Measurements from ENCODE around the gene RHOC. TPM values are rescaled to one million over a fixed set of nuclear protein-coding genes. Genes with fewer than 3 reads are reported as not detected.
"Not testable (repeated sequence)": the region's sequence is repeated elsewhere in the genome, so short reads cannot be mapped to it uniquely, and the experiment has no call there.

RHOC gene
- total and polyA plus RNA-seq, 2 donors (not counting 1 experiment from before 2014, with no cell fraction given): 21.0 to 28.3 TPM

- intact Hi-C loops (cut with micrococcal nuclease); H3K27ac Mint-ChIP-seq; H3K4me3 Mint-ChIP-seq; H3K4me3 ChIP-seq (ENCODE audit: control extremely low read depth in 1 of 5, extremely low read depth in 1 of 5, insufficient read depth in 1 of 5, low read depth in 2 of 5, low read length in 4 of 5); H3K79me2 ChIP-seq (ENCODE audit: control insufficient read depth, insufficient read depth, low read length); H3K4me1 Mint-ChIP-seq; H4K20me1 ChIP-seq (ENCODE audit: control insufficient read depth, insufficient read depth, low read length, poor library complexity, severe bottlenecking); H3K9me3 ChIP-seq (ENCODE audit: control extremely low read depth in 1 of 3, control insufficient read depth in 2 of 3, insufficient read depth in 1 of 3, low read length in 2 of 3); POLR2A ChIA-PET; H3K4me2 ChIP-seq (replicated peaks; ENCODE audit: low read depth, low read length, poor library complexity, severe bottlenecking); H3K36me3 ChIP-seq (replicated peaks in 1 of 2; ENCODE audit: control extremely low read depth in 1 of 2, control insufficient read depth in 1 of 2, extremely low read depth in 1 of 2, insufficient read depth in 2 of 2, low read length in 1 of 2); H3K9ac ChIP-seq (ENCODE audit: low read length); H3K27ac ChIP-seq (ENCODE audit: low read length in 2 of 2); H3K27me3 Mint-ChIP-seq; H3K4me1 ChIP-seq (ENCODE audit: control insufficient read depth in 2 of 2, insufficient read depth in 2 of 2, low read length in 2 of 2); DNase-seq; H2AFZ ChIP-seq (ENCODE audit: insufficient read depth, low read depth, low read length, poor library complexity, severe bottlenecking); H3K9me3 Mint-ChIP-seq (ENCODE audit: insufficient read depth); H3K27me3 ChIP-seq (replicated peaks in 1 of 4; ENCODE audit: control extremely low read depth in 1 of 4, control insufficient read depth in 3 of 4, insufficient read depth in 4 of 4, low read length in 3 of 4); ATAC-seq (ENCODE audit: low read depth): not testable (repeated sequence)
- 94% methylated on average over 16 of the region's 33 CpGs for WGBS (ENCODE audit: insufficient coverage)
- CTCF ChIA-PET: interaction anchor here (2.6 kb wide), 1 partner anchor 9 kb away, joined by 8 read pairs; a partner anchor contains a TSS
These were observed 21.5 kb upstream of the RHOC start for GRCh38 chr1:112728306-112728971.

GRCh38 chr1:112727716-112728115 lies 20.8 kb upstream of the RHOC start:
- Mint-ChIP-seq H3K4me1 (peaks cover 11% of the 10 kb centered on the region), H3K4me3 (no peak overlapping the region), H3K27me3 (peaks cover 10% of the 10 kb centered on the region), H3K9me3 (ENCODE audit: insufficient read depth) (no peaks in the 10 kb centered on the region), H3K27ac (no peak overlapping the region)
- no peaks in the 10 kb centered on the region for H4K20me1 ChIP-seq (ENCODE audit: control insufficient read depth, insufficient read depth, low read length, poor library complexity, severe bottlenecking)
- no peak overlapping the region for H3K27ac ChIP-seq (ENCODE audit: low read length in 2 of 2)
- ATAC-seq (ENCODE audit: low read depth) (no peak), DNase-seq (no peak)
- 60% methylated on average over 1 of the region's 2 CpGs for WGBS (ENCODE audit: insufficient coverage)
- no peak for TF ChIP-seq EZH2 (IDR thresholded peaks at IDR 0.05; ENCODE audit: borderline replicate concordance, insufficient read depth, low read depth, low read length, poor library complexity, severe bottlenecking)
- TF ChIP-seq CTCF (IDR thresholded peaks at IDR 0.05): no peak
- H3K9ac ChIP-seq (ENCODE audit: low read length): no peak overlapping the region
- no peak overlapping the region for H2AFZ ChIP-seq (ENCODE audit: insufficient read depth, low read depth, low read length, poor library complexity, severe bottlenecking)
- no peak overlapping the region for H3K4me3 ChIP-seq (ENCODE audit: control extremely low read depth in 1 of 5, extremely low read depth in 1 of 5, insufficient read depth in 1 of 5, low read depth in 2 of 5, low read length in 4 of 5)
- no peaks in the 10 kb centered on the region for H3K79me2 ChIP-seq (ENCODE audit: control insufficient read depth, insufficient read depth, low read length)
- CTCF ChIA-PET: no interaction called here
- no peak overlapping the region for H3K4me2 ChIP-seq (replicated peaks; ENCODE audit: low read depth, low read length, poor library complexity, severe bottlenecking)
- no peaks in the 10 kb centered on the region for H3K9me3 ChIP-seq (ENCODE audit: control extremely low read depth in 1 of 3, control insufficient read depth in 2 of 3, insufficient read depth in 1 of 3, low read length in 2 of 3)
- POLR2A ChIA-PET: no interaction called here
- intact Hi-C loops (cut with micrococcal nuclease): no loop called here
- peaks cover 0 to 4% (median 2%) of the 10 kb centered on the region in 4 experiments for H3K27me3 ChIP-seq (replicated peaks in 1 of 4; ENCODE audit: control extremely low read depth in 1 of 4, control insufficient read depth in 3 of 4, insufficient read depth in 4 of 4, low read length in 3 of 4)
- no peaks in the 10 kb centered on the region for H3K36me3 ChIP-seq (replicated peaks in 1 of 2; ENCODE audit: control extremely low read depth in 1 of 2, control insufficient read depth in 1 of 2, extremely low read depth in 1 of 2, insufficient read depth in 2 of 2, low read length in 1 of 2)
- H3K4me1 ChIP-seq (ENCODE audit: control insufficient read depth in 2 of 2, insufficient read depth in 2 of 2, low read length in 2 of 2): peaks cover 4 to 10% of the 10 kb centered on the region in 2 donors

GRCh38 chr1:112724240-112724639 lies 17.3 kb upstream of the RHOC start:
- H3K4me3 ChIP-seq (ENCODE audit: control extremely low read depth in 1 of 5, extremely low read depth in 1 of 5, insufficient read depth in 1 of 5, low read depth in 2 of 5, low read length in 4 of 5); H3K4me1 Mint-ChIP-seq; H3K79me2 ChIP-seq (ENCODE audit: control insufficient read depth, insufficient read depth, low read length); H3K4me3 Mint-ChIP-seq; H3K9ac ChIP-seq (ENCODE audit: low read length); H3K9me3 ChIP-seq (ENCODE audit: control extremely low read depth in 1 of 3, control insufficient read depth in 2 of 3, insufficient read depth in 1 of 3, low read length in 2 of 3); H3K4me2 ChIP-seq (replicated peaks; ENCODE audit: low read depth, low read length, poor library complexity, severe bottlenecking); H3K36me3 ChIP-seq (replicated peaks in 1 of 2; ENCODE audit: control extremely low read depth in 1 of 2, control insufficient read depth in 1 of 2, extremely low read depth in 1 of 2, insufficient read depth in 2 of 2, low read length in 1 of 2); H2AFZ ChIP-seq (ENCODE audit: insufficient read depth, low read depth, low read length, poor library complexity, severe bottlenecking); H3K27ac Mint-ChIP-seq; intact Hi-C loops (cut with micrococcal nuclease); H3K4me1 ChIP-seq (ENCODE audit: control insufficient read depth in 2 of 2, insufficient read depth in 2 of 2, low read length in 2 of 2); ATAC-seq (ENCODE audit: low read depth); POLR2A ChIA-PET; H3K27ac ChIP-seq (ENCODE audit: low read length in 2 of 2); H3K9me3 Mint-ChIP-seq (ENCODE audit: insufficient read depth); H4K20me1 ChIP-seq (ENCODE audit: control insufficient read depth, insufficient read depth, low read length, poor library complexity, severe bottlenecking); DNase-seq: not testable (repeated sequence)
- WGBS (ENCODE audit: insufficient coverage): no CpG with 5 or more reads among the region's 4 CpGs
- H3K27me3 Mint-ChIP-seq: peaks cover 30% of the 10 kb centered on the region
- peaks cover 0 to 17% (median 10%) of the 10 kb centered on the region in 4 experiments for H3K27me3 ChIP-seq (replicated peaks in 1 of 4; ENCODE audit: control extremely low read depth in 1 of 4, control insufficient read depth in 3 of 4, insufficient read depth in 4 of 4, low read length in 3 of 4)
- CTCF ChIA-PET: interaction anchor here (0.9 kb wide), 1 partner anchor 15 kb away, joined by 4 read pairs; no protein-coding TSS in a partner anchor

Measured in B cell (primary cell).